Activated CD4-positive, alpha-beta memory T cell treated with anti-CD3 and anti-CD28 coated beads, Interleukin-2, amount 10 ng/mL, durations not matched to agents 7 days and 5 days (primary cell): ENCODE data around the gene TRDN. TPM values are rescaled to one million over a fixed set of nuclear protein-coding genes. Genes with fewer than 3 reads are reported as not detected.

Source experiments
- CTCF ChIA-PET: fragments of 350-600 bp; sonication (Branson Sonifier 250); formaldehyde crosslinking; loops from one replicate; lab custom pipeline; 2021; ENCODE audit warnings: antibody characterized with exemption, inconsistent platforms; lab: Charles Lee
- POLR2A ChIA-PET: fragments of 350-600 bp; sonication (Branson Sonifier 250); formaldehyde crosslinking; loops from one replicate; lab custom pipeline; 2021; ENCODE audit warnings: antibody characterized with exemption; lab: Charles Lee
- DNase-seq: peaks from one replicate; pipeline ENCODE4 v3.0.0-alpha.2; 2020
- H3K27ac Mint-ChIP-seq: one replicate; pipeline ENCODE4 v1.8.0; 2021; ENCODE audit warnings: mild to moderate bottlenecking, mixed read lengths
- H3K27me3 Mint-ChIP-seq: one replicate; pipeline ENCODE4 v1.8.0; 2021; ENCODE audit warnings: mixed read lengths
- H3K36me3 Mint-ChIP-seq: one replicate; pipeline ENCODE4 v1.8.0; 2021; ENCODE audit warnings: low read depth, mixed read lengths
- H3K4me1 Mint-ChIP-seq: one replicate; pipeline ENCODE4 v1.8.0; 2021; ENCODE audit warnings: mixed read lengths
- H3K4me3 Mint-ChIP-seq: one replicate; pipeline ENCODE4 v1.8.0; 2021; ENCODE audit warnings: mild to moderate bottlenecking, mixed read lengths
- H3K9me3 Mint-ChIP-seq: one replicate; pipeline ENCODE4 v1.8.0; 2021; ENCODE audit warnings: mixed read lengths
- total RNA-seq, 2 experiments: library from RNA; stranded (reverse); gene quantifications; one replicate each; pipeline ENCODE4 v1.2.3, GENCODE V29; 2021

The TRDN gene
- total RNA-seq, 2 experiments from 2014 or later: not detected

GRCh38 chr6:123430970-123431369 lies 205.8 kb downstream of the TRDN start:
- ChIA-PET POLR2A (no interaction called here), CTCF (no interaction called here)
- no peaks in the 10 kb centered on the region for H3K36me3 Mint-ChIP-seq
- no peak for DNase-seq
- H3K27ac Mint-ChIP-seq: no peak overlapping the region
- no peaks in the 10 kb centered on the region for H3K4me1 Mint-ChIP-seq
- H3K27me3 Mint-ChIP-seq: no peaks in the 10 kb centered on the region
- no peak overlapping the region for H3K4me3 Mint-ChIP-seq
- H3K9me3 Mint-ChIP-seq: no peaks in the 10 kb centered on the region

- Mint-ChIP-seq H3K4me1 (no peaks in the 10 kb centered on the region), H3K27me3 (no peaks in the 10 kb centered on the region), H3K36me3 (no peaks in the 10 kb centered on the region), H3K9me3 (no peaks in the 10 kb centered on the region), H3K27ac (no peak overlapping the region), H3K4me3 (no peak overlapping the region)
- no peak for DNase-seq
- ChIA-PET POLR2A (no interaction called here), CTCF (interaction anchor here (0.6 kb wide), 1 partner anchor 26 kb away, joined by 4 read pairs; no protein-coding TSS in a partner anchor)
Measured at GRCh38 chr6:123427008-123427407, 209.7 kb downstream of the TRDN start.

- no peaks in the 10 kb centered on the region for H3K9me3 Mint-ChIP-seq
- no peak overlapping the region for H3K27ac Mint-ChIP-seq
- no peaks in the 10 kb centered on the region for H3K4me1 Mint-ChIP-seq
- ChIA-PET CTCF (interaction anchor here (1.0 kb wide), 1 partner anchor 17 kb away, joined by 3 read pairs; no protein-coding TSS in a partner anchor), POLR2A (no interaction called here)
- H3K36me3 Mint-ChIP-seq: no peaks in the 10 kb centered on the region
- no peak overlapping the region for H3K4me3 Mint-ChIP-seq
- DNase-seq: no peak
- H3K27me3 Mint-ChIP-seq: no peaks in the 10 kb centered on the region
Measured at GRCh38 chr6:123423130-123423529, 213.6 kb downstream of the TRDN start.

GRCh38 chr6:123420512-123420911 lies 216.2 kb downstream of the TRDN start:
- no peaks in the 10 kb centered on the region for H3K36me3 Mint-ChIP-seq
- H3K27ac Mint-ChIP-seq: no peak overlapping the region
- no peak for DNase-seq
- H3K4me1 Mint-ChIP-seq: no peaks in the 10 kb centered on the region
- ChIA-PET CTCF (no interaction called here), POLR2A (no interaction called here)
- H3K9me3 Mint-ChIP-seq: no peaks in the 10 kb centered on the region
- no peak overlapping the region for H3K4me3 Mint-ChIP-seq
- no peaks in the 10 kb centered on the region for H3K27me3 Mint-ChIP-seq

- Mint-ChIP-seq H3K36me3 (no peaks in the 10 kb centered on the region), H3K27me3 (no peaks in the 10 kb centered on the region), H3K4me3 (no peak overlapping the region), H3K9me3 (no peaks in the 10 kb centered on the region), H3K4me1 (no peaks in the 10 kb centered on the region), H3K27ac (no peak overlapping the region)
- CTCF ChIA-PET: interaction anchor here (0.8 to 1.5 kb wide), 2 partner anchors 297 to 298 kb away, joined by 3 read pairs; no protein-coding TSS in a partner anchor
- POLR2A ChIA-PET: no interaction called here
- no peak for DNase-seq
Measured at GRCh38 chr6:123418071-123418470, 218.7 kb downstream of the TRDN start.

- Mint-ChIP-seq H3K4me3 (no peak overlapping the region), H3K36me3 (no peaks in the 10 kb centered on the region), H3K27me3 (no peaks in the 10 kb centered on the region), H3K4me1 (no peaks in the 10 kb centered on the region), H3K27ac (no peak overlapping the region), H3K9me3 (no peaks in the 10 kb centered on the region)
- CTCF ChIA-PET: interaction anchor here (1.5 kb wide), 1 partner anchor 299 kb away, joined by 3 read pairs; no protein-coding TSS in a partner anchor
- no peak for DNase-seq
- POLR2A ChIA-PET: no interaction called here
Measured at GRCh38 chr6:123417535-123417934, 219.2 kb downstream of the TRDN start.

- Mint-ChIP-seq H3K9me3 (no peaks in the 10 kb centered on the region), H3K27me3 (no peaks in the 10 kb centered on the region), H3K36me3 (no peaks in the 10 kb centered on the region), H3K27ac (no peak overlapping the region), H3K4me3 (no peak overlapping the region), H3K4me1 (no peaks in the 10 kb centered on the region)
- ChIA-PET POLR2A (no interaction called here), CTCF (interaction anchor here (0.6 to 1.1 kb wide), 2 partner anchors 25 to 299 kb away, joined by 3 to 6 read pairs; no protein-coding TSS in a partner anchor)
- peak; percentile 38 for DNase-seq
Measured at GRCh38 chr6:123415844-123416468, 220.8 kb downstream of the TRDN start.

- ChIA-PET CTCF (no interaction called here), POLR2A (no interaction called here)
- H3K4me3 Mint-ChIP-seq: no peak overlapping the region
- DNase-seq: no peak
- H3K36me3 Mint-ChIP-seq: no peaks in the 10 kb centered on the region
- no peaks in the 10 kb centered on the region for H3K4me1 Mint-ChIP-seq
- H3K27me3 Mint-ChIP-seq: no peaks in the 10 kb centered on the region
- no peak overlapping the region for H3K27ac Mint-ChIP-seq
- no peaks in the 10 kb centered on the region for H3K9me3 Mint-ChIP-seq
Measured at GRCh38 chr6:123404975-123405374, 231.8 kb downstream of the TRDN start.

- H3K27me3 Mint-ChIP-seq: no peaks in the 10 kb centered on the region
- CTCF ChIA-PET: no interaction called here
- no peaks in the 10 kb centered on the region for H3K36me3 Mint-ChIP-seq
- H3K9me3 Mint-ChIP-seq: no peaks in the 10 kb centered on the region
- no peak for DNase-seq
- POLR2A ChIA-PET: no interaction called here
- H3K4me3 Mint-ChIP-seq: no peak overlapping the region
- H3K4me1 Mint-ChIP-seq: no peaks in the 10 kb centered on the region
- H3K27ac Mint-ChIP-seq: no peak overlapping the region
Measured at GRCh38 chr6:123402052-123402451, 234.7 kb downstream of the TRDN start.

- Mint-ChIP-seq H3K27ac (no peak overlapping the region), H3K36me3 (no peaks in the 10 kb centered on the region)
- CTCF ChIA-PET: no interaction called here
Measured at GRCh38 chr6:123398072-123398471, 238.7 kb downstream of the TRDN start.

GRCh38 chr6:123393331-123393730 lies 243.4 kb downstream of the TRDN start:
- H3K9me3 Mint-ChIP-seq: no peaks in the 10 kb centered on the region

More at GRCh38 chr6:123398072-123398471, 238.7 kb downstream of the TRDN start:
- Mint-ChIP-seq H3K4me3 (no peak overlapping the region), H3K27me3 (no peaks in the 10 kb centered on the region), H3K9me3 (no peaks in the 10 kb centered on the region), H3K4me1 (no peaks in the 10 kb centered on the region)
- DNase-seq: no peak
- POLR2A ChIA-PET: no interaction called here

GRCh38 chr6:123383718-123384117 lies 253.0 kb downstream of the TRDN start:
- DNase-seq: no peak
- no peaks in the 10 kb centered on the region for H3K36me3 Mint-ChIP-seq
- CTCF ChIA-PET: no interaction called here
- no peaks in the 10 kb centered on the region for H3K4me1 Mint-ChIP-seq
- H3K27ac Mint-ChIP-seq: no peak overlapping the region
- H3K27me3 Mint-ChIP-seq: no peaks in the 10 kb centered on the region
- POLR2A ChIA-PET: no interaction called here
- no peaks in the 10 kb centered on the region for H3K9me3 Mint-ChIP-seq
- H3K4me3 Mint-ChIP-seq: no peak overlapping the region

More at GRCh38 chr6:123393331-123393730, 243.4 kb downstream of the TRDN start:
- no peak for DNase-seq
- Mint-ChIP-seq H3K27me3 (no peaks in the 10 kb centered on the region), H3K27ac (no peak overlapping the region), H3K4me1 (no peaks in the 10 kb centered on the region), H3K4me3 (no peak overlapping the region), H3K36me3 (no peaks in the 10 kb centered on the region)
- ChIA-PET CTCF (no interaction called here), POLR2A (no interaction called here)

GRCh38 chr6:123380257-123380656 lies 256.5 kb downstream of the TRDN start:
- CTCF ChIA-PET: interaction anchor here (0.6 kb wide), 1 partner anchor 274 kb away, joined by 3 read pairs; no protein-coding TSS in a partner anchor
- Mint-ChIP-seq H3K9me3 (no peaks in the 10 kb centered on the region), H3K27me3 (no peaks in the 10 kb centered on the region), H3K27ac (no peak overlapping the region), H3K4me3 (no peak overlapping the region), H3K36me3 (no peaks in the 10 kb centered on the region), H3K4me1 (no peaks in the 10 kb centered on the region)
- POLR2A ChIA-PET: no interaction called here
- DNase-seq: no peak

- H3K27me3 Mint-ChIP-seq: no peaks in the 10 kb centered on the region
- ChIA-PET POLR2A (no interaction called here), CTCF (no interaction called here)
- no peaks in the 10 kb centered on the region for H3K36me3 Mint-ChIP-seq
- DNase-seq: no peak
- no peak overlapping the region for H3K27ac Mint-ChIP-seq
- H3K4me3 Mint-ChIP-seq: no peak overlapping the region
- no peaks in the 10 kb centered on the region for H3K9me3 Mint-ChIP-seq
- no peaks in the 10 kb centered on the region for H3K4me1 Mint-ChIP-seq
Measured at GRCh38 chr6:123372737-123373136, 264.0 kb downstream of the TRDN start.
